A549 treated with Mapracorat at 1 μM for 4 hours (cell line): ENCODE measurements around the gene PCAT6. TPM values are rescaled to one million over a fixed set of nuclear protein-coding genes. Genes with fewer than 3 reads are reported as not detected.

ENCODE experiments used
- total RNA-seq: library from RNA; stranded (reverse); fragments of 200-300 nt; extraction: Qiagen RNA extraction; gene quantifications from 5 replicates; pipeline ENCODE4 v1.2.3, GENCODE V29; 2022

Gene PCAT6
- total RNA-seq: 2.8 to 5.1 TPM (median 3.8 TPM) in 5 replicates

DNA sequence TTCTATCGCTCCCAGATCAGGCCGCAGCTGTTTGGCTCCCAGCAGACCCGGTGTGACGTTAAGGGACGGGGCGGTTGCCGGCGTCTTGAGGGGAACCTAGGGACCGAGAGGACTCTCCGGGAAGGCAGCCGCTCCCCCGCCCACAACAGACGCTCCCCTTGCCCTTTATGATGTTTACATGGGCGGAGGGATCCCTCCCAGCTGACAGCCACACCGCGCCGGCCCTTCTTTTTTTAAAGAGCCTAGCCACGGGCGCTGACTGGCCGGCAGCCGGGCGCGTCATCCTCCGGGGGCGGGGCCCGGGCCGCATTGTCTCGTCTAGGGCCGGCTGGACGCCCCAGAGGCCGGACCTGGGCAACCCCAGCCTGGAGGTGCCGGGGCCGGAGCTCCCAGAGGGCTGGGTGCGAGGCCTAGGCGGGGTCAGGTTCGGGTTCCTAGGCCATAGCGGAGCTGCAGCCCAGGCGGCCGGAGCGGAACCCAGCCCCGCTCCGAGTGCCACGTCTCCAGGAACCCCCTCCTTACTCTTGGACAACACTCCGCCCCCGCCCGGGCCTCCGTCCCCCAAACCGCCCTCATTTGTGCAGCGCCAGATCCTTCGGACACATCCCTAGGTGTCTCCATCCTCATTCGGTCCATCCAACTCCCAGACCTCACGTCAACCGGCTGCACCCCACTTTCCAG, at the start of gene PCAT6:
Gene PCAT6 (plus strand): TSS at position 340 of the 681 bp plus-strand sequence.

DNA sequence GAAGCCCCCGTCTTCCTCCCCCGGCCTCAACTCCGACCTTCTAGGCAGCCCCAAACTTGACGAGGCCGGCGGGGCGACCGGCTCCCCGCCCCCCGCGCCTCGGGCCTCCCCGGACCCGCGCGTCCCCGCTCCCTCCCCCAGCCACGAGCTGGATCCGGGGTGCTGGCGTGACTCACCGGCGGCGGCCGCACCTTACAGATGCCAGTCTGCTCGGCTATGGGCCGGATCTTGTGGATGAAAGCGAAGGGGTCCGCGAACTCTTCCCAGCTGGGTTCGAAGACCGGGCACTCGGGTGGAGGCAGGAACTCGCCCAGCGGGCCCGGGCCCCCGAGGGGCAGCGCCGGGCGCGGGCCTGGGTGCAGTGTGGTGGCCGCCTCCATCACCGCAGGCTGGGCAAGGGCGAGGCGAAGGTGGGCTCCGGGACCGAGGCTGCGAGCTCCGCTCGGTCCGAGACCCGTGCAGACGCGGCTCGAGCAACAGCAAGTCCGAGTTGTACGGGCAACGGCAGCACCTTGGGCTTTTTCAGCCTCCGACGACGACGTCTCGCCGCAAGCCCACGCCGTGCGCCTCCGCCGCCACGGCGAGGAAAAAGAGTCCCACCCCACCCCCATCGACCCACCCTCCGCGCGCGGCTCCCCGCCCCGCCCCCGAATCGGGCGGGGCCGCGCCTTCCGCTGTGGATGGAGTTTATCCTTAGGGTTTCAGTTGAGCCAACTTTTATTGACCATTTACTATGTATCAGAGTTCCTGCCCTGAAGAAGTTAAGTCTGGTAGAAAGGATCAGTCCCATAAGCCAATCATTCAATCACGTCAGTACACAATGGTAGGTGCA, 2.6 kb upstream of the PCAT6 start, which contains the start of gene KDM5B:
Gene KDM5B (minus strand): TSS at position 496 of the 832 bp plus-strand sequence. CDS start 116 bp downstream, at position 380.

Other genes starting within 250 kb of the PCAT6 start
- 0.23 to 0.38 TPM (median 0.31 TPM) in 5 replicates for gene SYT2, start 100.5 kb upstream of the PCAT6 start, total RNA-seq
- gene KDM5B, start 2.5 kb upstream of the PCAT6 start, total RNA-seq: 12.7 to 17.2 TPM (median 15.9 TPM) in 5 replicates
- 13.4 to 15.9 TPM (median 13.6 TPM) in 5 replicates for gene RABIF, start 78.2 kb downstream of the PCAT6 start, total RNA-seq
- 17.3 to 18.4 TPM (median 17.5 TPM) in 5 replicates for gene KLHL12, start 116.3 kb downstream of the PCAT6 start, total RNA-seq
- 56.6 to 63.5 TPM (median 63.4 TPM) in 5 replicates for gene ADIPOR1, start 147.4 kb downstream of the PCAT6 start, total RNA-seq
- gene CYB5R1, start 156.3 kb downstream of the PCAT6 start, total RNA-seq: 20.2 to 23.5 TPM (median 20.8 TPM) in 5 replicates
- gene TMEM183A, start 196.4 kb downstream of the PCAT6 start, total RNA-seq: 42.6 to 50.8 TPM (median 47.2 TPM) in 5 replicates
- 0.29 to 0.89 TPM (median 0.45 TPM) in 5 replicates for gene PPFIA4, start 215.5 kb downstream of the PCAT6 start, total RNA-seq